ENCODE data around the gene SOCS1. TPM values are rescaled to one million over a fixed set of nuclear protein-coding genes. Genes with fewer than 3 reads are reported as not detected.

Gene SOCS1
- total RNA-seq, 1 experiment from 2014 or later = 2.3 TPM

GRCh38 chr16:11249233-11250061 is 6.6 kb downstream of the SOCS1 start:
- DNase-seq (ENCODE audit: low read depth) = no peak

GRCh38 chr16:11248133-11248532 is 7.9 kb downstream of the SOCS1 start:
- DNase-seq (ENCODE audit: low read depth) = no peak

- no peak for DNase-seq (ENCODE audit: low read depth)
Measured at GRCh38 chr16:11245988-11246387, 10.0 kb downstream of the SOCS1 start.

GRCh38 chr16:11245222-11245737 is 10.7 kb downstream of the SOCS1 start:
- no peak for DNase-seq (ENCODE audit: low read depth)

- DNase-seq (ENCODE audit: low read depth) = no peak
Measured at GRCh38 chr16:11242658-11243057, 13.3 kb downstream of the SOCS1 start.

- DNase-seq (ENCODE audit: low read depth) = no peak
Measured at GRCh38 chr16:11241480-11242204, 14.4 kb downstream of the SOCS1 start.

- DNase-seq (ENCODE audit: low read depth) = no peak
Measured at GRCh38 chr16:11240636-11241473, 15.1 kb downstream of the SOCS1 start.

- no peak for DNase-seq (ENCODE audit: low read depth)
Measured at GRCh38 chr16:11239644-11240632, 16.1 kb downstream of the SOCS1 start.

- DNase-seq (ENCODE audit: low read depth) = no peak
Measured at GRCh38 chr16:11238272-11239202, 17.5 kb downstream of the SOCS1 start.

GRCh38 chr16:11236461-11237254 is 19.3 kb downstream of the SOCS1 start:
- DNase-seq (ENCODE audit: low read depth) = no peak

GRCh38 chr16:11235703-11235991 is 20.4 kb downstream of the SOCS1 start:
- no peak for DNase-seq (ENCODE audit: low read depth)

- no peak for DNase-seq (ENCODE audit: low read depth)
Measured at GRCh38 chr16:11234884-11235702, 20.9 kb downstream of the SOCS1 start.

- peak; percentile 65 for DNase-seq (ENCODE audit: low read depth)
Measured at GRCh38 chr16:11233727-11234376, 22.2 kb downstream of the SOCS1 start.

GRCh38 chr16:11232852-11233726 is 22.9 kb downstream of the SOCS1 start:
- DNase-seq (ENCODE audit: low read depth) = no peak

- DNase-seq (ENCODE audit: low read depth) = no peak
Measured at GRCh38 chr16:11232302-11232851, 23.6 kb downstream of the SOCS1 start.

Measured in HT1080 (cell line).